T-helper 2 cell (primary cell): ENCODE results near the gene NLRC3.

ENCODE experiments used
- DNase-seq, 5 experiments: peaks; one replicate each; pipeline versions ENCODE4 v3.0.0 to v3.0.0-alpha.2; 2012 to 2022

NLRC3 gene

DNA sequence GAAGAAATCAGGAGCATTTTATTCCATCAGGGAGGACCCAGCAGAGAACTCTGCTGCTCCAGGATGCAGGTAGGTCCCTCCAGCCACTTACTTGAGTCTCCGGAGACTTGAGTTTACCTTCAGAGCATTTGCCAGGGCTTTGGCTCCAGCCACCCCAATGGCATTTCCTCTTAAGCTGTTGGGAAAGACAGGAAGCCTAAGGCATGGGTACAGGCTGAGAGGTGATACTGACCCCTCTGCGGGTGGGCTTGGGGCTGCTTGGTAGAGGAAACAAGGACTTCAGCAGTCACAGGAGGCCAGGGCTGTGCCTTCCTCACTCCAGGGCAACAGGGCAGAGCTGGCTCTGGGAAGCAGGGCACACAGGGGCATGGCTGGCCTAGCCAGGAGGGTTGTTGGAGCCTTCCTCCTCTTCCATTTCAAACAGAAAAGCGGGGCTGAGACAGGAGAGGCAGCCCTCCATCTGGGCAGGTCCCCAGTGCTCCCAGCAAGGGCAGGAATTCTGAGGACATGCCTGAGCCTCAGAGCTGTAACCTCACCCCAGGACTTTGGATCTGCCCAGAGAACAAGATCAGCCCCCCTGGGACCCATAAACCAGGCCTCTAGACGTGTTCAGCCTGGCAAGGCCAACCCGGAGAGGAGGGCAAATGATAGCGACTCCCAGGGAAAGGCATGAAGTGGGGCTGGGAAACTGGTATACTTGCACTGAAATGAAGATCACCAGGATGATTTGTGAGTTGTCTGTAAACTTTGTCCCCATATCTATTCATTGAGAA, 34.4 kb downstream of the NLRC3 start:
- DNase-seq = no peak

DNA sequence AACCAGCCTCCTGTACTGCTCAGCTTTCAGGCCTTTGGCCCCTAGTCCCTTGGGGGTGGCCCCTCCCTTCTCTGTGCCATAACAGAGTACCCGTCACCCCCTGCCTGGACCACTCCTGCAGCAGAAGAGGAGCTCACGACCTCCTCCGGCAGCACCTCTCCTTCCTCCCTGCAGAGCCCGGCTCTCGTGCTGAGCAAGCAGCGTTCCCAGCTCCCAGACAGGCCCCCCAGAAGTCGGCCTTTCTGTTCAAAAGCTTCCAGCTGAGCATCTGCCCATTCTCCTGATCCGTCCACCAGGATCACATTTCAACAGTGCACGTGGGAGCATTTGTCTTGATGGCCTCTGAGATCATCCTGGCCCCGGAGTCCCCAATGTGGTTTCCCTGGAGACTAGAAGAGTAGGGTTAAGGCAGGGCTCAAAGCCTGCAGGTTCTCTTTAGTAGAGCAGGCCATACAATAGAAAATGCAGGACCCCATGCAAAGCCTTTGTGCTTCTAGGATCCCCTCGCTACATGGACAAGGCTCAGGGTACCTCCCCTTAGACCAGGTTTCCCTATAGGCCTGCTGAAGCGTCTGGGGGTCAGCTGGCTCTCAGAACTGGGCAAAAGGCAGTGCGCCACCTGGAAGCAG, 35.6 kb downstream of the NLRC3 start:
- no peak for DNase-seq

DNA sequence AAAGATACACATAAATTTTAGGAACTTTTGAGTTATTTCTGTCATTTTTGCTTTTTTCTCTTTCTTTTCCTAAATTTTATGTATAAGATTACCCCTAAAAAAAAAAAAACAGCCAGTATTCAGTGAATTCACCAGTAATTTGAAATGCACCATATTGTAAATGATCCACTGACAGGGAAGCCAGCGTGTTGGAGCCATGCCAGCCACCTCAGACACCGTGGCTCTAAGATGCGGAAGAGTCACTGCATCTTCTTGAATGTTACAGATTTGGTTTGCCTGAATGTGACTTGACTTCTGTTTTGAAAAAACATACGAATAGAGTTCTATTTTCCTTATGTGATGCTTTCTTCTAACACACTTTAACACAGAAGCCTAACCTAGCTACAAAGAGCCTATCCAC, 39.0 kb downstream of the NLRC3 start:
- DNase-seq = no peak

DNA sequence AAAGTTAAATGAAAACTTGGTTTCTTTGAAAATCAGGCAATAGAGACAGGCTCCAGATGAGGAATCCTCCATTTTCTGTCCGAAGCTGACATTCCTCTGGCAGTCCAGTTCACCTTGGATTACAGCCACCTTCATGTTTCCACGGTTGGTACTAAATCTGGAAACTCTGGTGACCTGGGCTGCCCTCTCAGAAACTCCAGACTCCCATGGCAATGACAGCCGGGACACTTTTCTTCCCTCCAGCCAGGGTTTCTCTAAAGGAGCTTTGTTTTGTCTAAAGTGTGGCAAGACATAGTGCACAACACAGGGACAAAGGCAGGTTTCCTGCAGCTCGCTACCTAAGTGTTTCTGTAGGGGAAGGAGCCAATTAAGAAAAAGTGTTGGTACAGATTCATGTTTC, 40.4 kb downstream of the NLRC3 start:
- DNase-seq = no peak

DNA sequence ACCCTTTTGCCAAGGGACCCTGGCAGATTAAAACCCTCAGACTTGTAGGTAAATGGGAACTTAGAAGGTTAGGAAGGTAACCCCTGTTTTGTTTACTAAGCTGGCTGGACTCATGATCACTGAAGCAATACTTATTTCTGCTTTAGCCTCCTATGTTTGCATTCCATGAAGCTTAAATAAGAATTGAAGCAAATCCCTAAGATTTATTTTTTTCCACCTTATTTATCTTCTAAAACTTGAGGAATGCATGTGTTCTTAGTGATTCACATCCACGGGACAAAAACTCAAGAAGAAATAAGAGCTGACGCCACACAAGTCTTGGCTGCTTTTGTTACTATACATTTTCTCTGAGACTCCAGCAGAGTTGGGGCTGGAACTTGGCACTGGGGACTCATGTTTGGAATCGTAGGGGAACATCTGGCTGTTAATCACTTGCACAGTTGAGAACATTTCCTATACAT, 40.9 kb downstream of the NLRC3 start:
- no peak for DNase-seq

DNA sequence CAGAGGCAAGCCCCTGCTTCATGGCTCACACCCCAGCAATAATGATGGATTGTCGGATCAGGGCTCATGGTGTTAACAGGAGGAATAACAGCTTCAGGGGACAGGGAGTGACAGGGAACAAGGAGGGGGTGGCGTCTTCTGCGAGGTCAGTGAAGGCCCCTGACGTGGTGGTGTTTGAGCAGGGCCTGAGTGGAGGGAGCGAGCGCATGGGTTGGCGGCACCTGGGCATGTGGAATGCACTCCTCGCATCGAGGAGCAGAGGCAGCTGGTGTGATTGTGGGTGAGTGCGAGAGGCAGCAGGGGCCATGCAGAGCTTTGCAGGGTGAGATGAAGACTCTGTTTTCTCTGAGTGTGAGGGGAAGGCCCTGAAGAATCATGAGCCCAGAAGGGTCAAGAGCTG, 43.1 kb downstream of the NLRC3 start:
- no peak for DNase-seq

DNA sequence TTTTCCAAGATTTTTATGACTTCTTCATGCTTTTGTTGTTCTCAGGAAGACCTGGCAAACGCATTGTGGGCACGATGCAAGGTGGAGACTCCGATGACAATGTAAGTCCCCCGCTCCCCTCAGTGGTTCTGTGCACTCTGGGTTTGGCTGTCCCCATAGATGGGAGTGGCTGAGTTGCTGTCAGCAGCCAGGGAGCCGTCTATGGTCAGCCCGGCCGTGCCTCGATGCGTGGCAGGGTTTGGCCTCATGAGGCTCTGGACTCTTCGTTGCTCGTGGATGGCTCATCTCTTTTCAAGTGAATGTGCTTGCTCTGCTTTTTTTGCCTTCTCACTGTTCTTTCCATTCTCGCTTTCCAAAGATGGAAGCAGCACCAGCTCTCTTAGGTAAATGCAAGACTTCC, 44.5 kb downstream of the NLRC3 start:
- DNase-seq = no peak

DNA sequence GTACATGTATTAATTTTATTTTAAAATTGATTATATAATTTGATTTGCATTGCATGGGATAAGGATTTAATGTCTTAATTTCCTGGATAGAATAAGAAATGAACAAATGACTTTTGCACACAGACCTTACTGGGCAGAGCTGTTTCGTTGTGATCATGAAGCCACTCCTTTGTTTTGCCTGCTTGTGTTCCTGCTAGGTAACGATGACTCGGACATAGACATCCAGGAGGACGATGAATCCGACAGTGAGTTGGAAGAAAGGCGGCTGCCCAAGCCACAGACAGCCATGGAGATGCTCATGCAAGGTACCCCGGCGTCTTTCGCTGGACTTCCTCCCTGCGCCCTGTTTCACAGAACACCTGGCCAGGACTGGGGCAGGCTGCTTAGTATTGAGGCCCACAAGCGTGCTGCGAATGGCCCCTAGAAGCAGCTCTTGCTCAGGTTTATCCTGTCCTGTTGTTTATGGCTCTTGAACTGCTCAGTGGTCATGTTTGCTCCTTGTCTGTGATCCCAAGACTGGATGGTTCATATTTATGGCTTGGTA, 46.8 kb downstream of the NLRC3 start:
- no peak for DNase-seq

DNA sequence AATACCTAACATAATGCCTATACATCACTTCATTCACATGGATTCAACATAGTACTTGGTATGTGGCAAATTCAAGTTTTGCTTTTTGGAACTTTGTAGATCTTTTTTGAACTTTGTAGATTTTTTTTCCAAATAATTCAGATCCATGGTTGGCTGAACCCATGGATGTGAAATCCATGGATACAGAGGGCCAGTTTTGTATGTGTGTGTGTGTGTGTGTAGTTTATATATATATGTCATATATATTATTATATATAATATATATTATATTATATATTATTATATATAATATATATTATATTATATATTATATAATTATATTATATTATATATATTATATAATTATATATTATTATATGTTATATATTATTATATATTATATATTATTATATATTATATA, 48.0 kb downstream of the NLRC3 start:
- no peak for DNase-seq

DNA sequence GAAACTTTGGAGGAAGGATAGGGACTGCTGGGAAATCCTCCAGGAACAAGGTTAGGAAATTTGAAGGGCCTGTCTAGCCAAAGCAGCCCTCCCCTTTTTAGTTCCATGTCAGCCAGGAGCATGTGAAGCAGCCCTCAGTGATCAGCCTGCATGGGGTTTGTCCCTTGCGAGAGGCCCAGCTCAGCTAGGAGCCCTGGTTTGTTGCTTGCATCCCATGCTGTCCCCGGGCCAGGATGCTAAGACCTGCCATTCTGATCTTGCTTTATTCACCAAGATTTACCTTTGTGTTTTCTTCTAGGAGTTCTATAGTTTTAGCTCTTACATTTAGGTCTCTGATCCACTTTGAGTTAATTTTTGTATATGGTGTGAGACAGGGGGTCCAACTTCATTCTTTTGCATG, 48.8 kb downstream of the NLRC3 start:
- DNase-seq = no peak

DNA sequence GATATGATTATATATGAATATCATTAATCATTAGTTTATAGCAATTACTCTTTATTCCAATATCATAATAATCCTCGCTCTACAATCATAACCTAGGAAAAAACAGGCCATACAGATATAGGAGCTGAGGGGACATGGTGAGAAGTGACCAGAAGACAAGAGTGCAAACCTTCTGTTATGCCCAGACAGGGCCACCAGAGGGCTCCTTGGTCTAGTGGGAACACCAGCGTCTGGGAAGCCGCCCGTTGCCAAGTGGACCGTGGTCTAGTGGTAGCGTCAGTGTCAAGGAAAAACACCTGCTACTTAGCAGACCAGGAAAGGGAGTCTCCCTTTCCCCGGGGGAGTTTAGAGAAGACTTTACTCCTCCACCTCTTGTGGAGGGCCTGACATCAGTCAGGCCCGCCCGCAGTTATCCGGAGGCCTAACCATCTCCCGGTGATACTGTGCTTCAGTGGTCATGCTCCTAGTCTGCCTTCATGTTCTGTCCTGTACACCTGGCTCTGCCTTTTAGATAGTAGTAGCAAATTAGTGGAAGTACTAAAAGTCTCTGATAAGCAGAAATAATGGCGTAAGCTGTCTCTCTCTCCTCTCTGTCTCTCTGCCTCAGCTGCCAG, 49.9 kb downstream of the NLRC3 start:
- DNase-seq = peak in 3 of 5 experiments; percentile 10 to 38 (median 35)

DNA sequence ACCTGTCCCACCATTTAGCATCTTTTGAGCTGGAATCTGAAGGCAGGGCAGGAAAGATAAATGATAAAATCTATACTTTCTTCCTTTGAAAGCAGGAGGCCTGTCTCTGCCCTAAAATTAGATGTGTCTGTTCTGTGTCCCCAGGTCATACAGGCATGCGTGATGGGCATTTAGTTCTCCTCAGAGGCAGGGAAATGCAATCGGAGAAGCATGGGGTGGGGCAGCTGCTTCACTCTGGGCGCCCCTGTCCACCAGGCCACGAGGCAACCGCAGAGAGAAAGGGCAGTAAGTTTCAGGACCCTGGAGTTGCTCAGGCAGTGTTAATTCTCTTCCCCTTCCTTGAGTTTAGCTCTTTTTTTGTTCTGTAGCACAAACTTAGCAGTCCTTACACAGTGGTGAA, 51.3 kb downstream of the NLRC3 start:
- DNase-seq = no peak

DNA sequence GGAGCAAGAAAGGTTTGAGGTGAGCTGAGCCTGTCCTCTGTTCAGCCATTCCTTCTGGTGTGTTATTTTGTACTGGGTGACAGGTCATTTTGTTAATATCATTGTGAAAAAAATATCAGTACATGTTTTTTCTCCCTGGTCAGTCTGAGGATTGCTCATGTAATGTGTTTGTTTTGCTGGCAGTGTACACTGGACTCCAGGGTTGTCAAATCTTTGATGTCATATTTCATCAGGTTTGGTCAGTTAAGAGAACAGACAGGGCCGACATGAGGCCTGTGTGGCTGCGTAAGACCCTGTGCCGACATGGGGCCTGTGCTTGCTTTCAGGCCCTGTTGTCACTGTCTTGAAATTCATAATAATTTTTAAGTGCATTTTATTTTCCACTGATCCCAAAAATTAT, 53.9 kb downstream of the NLRC3 start:
- DNase-seq = no peak

DNA sequence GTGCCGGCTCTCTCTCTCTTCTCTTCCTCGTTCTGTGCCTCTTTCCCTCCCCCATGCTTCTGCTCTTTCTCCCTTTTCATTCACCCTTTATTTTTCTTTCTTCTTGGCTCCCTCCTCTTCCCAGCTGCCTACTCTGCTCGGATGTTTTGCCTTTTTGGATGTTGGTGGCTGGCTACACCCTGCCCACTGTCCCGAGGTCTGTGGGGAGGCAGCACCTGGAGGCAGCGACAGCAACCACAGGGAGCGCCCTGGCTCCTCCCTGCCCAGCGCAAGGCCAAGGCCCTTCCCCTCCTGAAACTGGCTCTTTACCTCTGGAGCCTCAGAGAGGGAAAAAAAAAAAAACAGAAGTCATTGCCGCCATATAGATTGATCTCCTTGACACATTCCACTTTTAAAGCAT, 56.4 kb downstream of the NLRC3 start:
- no peak for DNase-seq

DNA sequence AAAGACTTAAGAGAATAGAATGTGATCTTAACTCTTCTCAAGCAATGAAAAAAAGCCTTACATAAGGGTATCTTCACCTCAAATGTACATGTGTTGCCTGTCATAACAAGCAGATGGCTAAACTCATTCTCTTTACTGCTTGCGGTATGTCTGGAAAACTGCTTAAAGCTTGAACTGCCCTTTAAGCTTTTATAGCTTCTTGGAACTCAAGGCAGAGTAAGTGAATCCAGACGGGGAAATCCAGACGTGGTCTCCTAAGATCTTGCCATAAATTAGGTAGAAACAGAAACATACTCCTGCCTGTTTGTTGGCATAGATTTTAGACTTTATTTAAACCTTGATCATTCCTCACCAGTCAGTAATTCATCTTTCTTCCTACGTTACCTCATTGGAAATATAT, 56.8 kb downstream of the NLRC3 start:
- DNase-seq = no peak

DNA sequence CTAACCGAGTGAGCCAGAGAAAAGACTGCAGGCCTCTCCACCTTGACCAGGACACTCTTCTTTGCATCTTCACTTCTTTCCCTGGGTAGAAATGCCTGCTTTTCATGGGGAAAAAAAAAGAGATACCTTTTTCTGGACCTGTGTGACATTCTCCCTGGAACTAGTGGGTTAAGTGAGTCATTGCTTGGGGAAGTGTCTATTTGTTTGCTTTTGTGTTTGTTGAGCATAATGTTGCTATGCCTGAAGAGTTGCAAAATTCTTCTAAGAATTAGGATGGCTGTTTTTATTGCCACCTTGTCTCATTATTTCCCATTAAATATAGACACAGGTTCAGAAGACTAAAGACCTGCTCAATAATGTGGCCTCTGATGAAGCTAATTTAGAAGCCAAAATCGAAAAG, 57.6 kb downstream of the NLRC3 start:
- no peak for DNase-seq

DNA sequence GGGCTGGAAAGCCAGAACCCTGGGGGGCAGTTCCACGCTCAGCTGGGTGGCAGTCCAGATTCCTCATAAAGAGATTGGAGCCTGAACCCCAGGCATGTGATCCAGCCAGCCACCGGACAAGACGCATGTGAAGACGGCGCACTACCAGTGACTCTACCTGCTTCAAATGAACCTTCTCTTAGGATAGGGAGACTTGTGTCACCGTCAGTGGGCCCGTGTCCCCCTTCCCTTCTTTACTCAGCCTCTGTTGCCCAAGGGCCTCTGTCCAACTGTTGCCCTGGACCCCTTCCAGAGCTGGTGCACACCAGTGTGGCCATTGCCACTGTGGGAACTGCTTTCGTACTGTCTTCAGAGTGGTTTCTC, 58.2 kb downstream of the NLRC3 start:
- DNase-seq = no peak

DNA sequence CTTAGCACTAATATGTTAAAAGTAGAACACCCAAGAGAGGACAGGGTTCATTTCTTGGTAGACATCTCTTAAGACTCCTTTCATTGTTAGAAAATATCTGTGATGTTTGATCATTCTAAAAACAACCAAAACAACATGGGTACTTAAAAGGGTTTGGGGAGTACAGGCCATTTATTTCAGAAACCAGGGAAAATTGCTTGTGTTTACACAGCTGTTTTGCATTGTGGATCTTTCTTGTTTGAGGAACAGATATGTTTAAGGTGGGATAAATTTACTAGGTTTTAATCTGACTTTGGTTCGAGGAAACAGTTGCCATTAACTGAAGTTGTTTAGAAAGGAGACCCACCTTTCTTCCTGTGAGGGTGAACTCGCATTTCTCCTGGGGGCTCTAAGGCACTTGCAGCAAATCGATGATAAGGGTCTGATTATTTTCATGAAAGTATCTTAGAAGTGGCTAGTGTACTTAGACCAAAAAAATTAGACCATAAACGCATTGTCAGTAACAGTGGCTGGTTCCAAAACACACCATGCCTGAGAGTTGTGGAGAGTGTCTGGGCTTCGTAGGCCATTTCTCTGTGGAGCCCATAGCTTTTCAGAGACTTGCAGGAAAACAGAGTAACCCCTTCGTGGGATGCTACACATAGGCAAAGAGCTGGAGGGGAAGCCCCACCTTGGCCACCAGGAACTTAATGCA, 58.8 kb downstream of the NLRC3 start:
- DNase-seq = no peak

DNA sequence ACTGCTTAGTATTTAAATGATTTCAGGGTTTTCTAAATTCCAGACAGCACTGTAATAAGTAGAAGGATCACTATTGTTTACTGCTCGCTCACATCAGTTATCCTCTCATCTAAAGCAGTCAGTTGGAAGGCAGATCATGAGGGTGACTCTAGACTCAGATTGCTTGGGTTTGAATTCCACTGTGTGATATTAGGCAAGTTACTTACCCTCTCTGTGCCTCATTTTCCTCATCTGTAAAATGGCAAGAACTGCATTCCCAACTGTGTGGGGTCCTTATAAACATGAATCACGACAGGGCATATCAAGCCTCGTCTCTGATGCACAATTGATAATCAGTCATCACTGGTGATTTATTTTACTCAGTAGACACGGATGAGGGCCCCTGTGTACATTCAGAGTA, 61.3 kb downstream of the NLRC3 start:
- DNase-seq = no peak

DNA sequence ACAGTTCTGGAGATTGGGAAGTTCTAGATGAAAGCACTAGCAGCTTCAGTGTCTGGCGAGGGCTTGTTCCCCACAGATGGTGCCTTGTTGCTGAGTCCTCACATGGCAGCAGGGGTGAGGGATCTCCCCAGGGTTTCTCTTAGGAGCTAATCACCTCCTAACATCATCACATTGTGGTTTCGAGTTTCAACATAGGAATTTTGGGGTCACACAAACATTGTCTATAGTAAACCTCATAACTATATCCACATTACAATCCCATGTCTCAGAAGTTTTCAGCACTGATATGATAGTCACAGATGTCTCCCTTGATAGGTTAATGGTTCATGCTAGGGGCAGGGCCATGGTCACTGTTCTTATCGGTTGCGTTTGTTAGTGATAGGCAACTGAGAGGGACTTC, 62.6 kb downstream of the NLRC3 start:
- DNase-seq = no peak

DNA sequence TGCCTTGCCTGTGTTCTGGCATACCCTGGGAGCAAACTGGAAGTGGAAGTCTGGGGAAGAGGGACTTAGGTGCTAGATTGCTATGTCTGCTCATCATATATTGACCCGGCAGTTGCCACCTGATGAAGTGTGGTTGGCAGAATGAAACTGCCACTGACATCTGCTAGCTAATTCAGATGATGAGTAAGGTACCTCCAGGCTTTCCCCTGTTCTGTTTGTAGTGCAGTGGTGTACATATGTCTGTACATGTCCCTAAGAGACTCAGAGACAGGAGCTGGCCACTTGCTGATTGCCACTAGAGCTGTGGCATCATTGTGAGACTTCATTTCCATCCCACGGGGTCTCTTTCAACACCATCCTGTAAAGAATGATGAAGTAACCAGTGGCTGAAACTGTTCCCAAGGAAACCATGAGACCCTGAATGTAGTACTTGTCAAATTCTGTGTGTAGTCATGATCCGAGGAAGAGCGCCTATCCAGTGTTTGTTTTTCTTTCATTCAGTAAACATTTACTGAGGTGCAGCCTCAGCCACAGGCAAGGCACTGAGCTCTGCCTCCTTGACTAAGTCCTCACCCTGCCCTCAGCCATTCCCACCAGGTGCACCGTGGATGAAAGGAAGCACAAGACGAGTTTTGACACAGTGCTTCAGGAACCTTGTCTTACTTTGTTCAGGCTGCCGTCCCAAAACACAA, 63.2 kb downstream of the NLRC3 start:
- peak in 1 of 5 experiments; percentile 30 for DNase-seq

DNA sequence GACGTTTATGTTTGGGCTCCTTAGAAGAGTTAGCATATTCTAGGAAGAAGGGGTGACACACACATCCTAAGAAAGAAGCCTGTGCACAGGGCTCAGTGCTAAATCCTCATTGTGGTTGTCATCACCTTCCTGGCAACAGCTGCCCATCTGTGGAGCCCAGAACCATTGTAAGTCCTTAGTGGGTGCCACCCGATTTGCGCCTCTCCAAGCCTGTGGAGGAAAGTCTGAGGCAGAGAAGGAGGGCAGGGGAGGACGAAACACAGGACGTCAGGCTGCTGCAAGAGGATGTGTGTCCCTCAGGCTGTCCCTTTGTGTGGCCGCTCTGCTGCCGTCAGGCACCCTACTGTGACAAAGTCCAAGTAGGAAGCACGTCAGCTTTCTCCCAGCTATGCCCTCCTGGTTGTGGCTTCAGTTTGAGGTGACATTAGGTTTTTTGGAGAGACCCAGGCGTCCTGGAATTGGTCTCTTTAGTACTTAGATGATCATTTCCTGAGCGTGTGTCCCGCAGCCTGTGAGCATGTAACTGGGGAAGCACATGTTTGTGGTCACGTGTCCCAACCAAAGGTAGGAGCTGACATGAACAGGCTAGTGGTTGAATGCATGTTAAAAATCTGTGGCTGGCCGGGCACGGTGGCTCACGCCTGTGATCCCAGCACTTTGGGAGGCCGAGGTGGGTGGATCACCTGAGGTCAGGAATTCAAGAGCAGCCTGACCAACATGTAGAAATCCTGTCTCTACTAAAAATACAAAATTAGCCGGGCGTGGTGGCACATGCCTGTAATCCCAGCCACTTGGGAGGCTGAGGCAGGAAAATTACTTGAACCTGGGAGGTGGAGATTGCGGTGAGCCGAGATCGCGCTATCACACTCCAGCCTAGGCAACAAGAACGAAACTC, 65.7 kb downstream of the NLRC3 start:
- DNase-seq = no peak
